PC-3 (cell line): ENCODE data around the gene ZNF280D. TPM values are rescaled to one million over a fixed set of nuclear protein-coding genes. Genes with fewer than 3 reads are reported as not detected.

Experiments
- ATAC-seq: fragments of 200-7000 bp; cut with Tn5 transposase; 2 replicates; pipeline ENCODE4 v1.9.1; 2020; ENCODE audit warnings: mild to moderate bottlenecking, moderate library complexity
- BruUV-seq: library from RNA; stranded (reverse); fragments of 400-500 nt; replicated peaks from 2 replicates; lab custom pipeline; 2021; lab: Mats Ljungman, UMichigan
- CTCF ChIA-PET: fragments of 300-600 bp; sonication (Branson Sonifier 250); formaldehyde crosslinking; loops from one replicate; lab custom pipeline; 2022; ENCODE audit warnings: antibody characterized with exemption; lab: Charles Lee
- POLR2A ChIA-PET: fragments of 300-600 bp; sonication (Branson Sonifier 250); formaldehyde crosslinking; loops from one replicate; lab custom pipeline; 2022; ENCODE audit warnings: antibody characterized with exemption; ENCODE audit not compliant: unreplicated experiment; lab: Charles Lee
- DNase-seq: peaks from one replicate; pipeline ENCODE4 v3.0.0-alpha.2; 2015
- H2AFZ ChIP-seq: fragments of 300-600 bp; sonication (generic); 2 replicates; pipeline ENCODE4 v1.6.0; 2016; ENCODE audit warnings: antibody characterized with exemption, low read length
- H3F3A ChIP-seq: fragments of 300-600 bp; sonication (generic); one replicate; pipeline ENCODE4 v1.6.0; 2017; ENCODE audit warnings: antibody characterized with exemption, low read length, control low read depth, mild to moderate bottlenecking; ENCODE audit not compliant: unreplicated experiment
- H3K27ac ChIP-seq: fragments of 300-600 bp; sonication (generic); 2 replicates; pipeline ENCODE4 v1.5.1; 2016; ENCODE audit warnings: mild to moderate bottlenecking, low read length
- H3K27me3 ChIP-seq: fragments of 300-600 bp; sonication (generic); 2 replicates; pipeline ENCODE4 v1.6.1; 2016; ENCODE audit warnings: low read length, mixed read lengths
- H3K36me3 ChIP-seq: fragments of 300-600 bp; sonication (generic); 2 replicates; pipeline ENCODE4 v1.6.1; 2016; ENCODE audit warnings: low read depth, mixed run types, low read length, mixed read lengths
- H3K4me1 ChIP-seq: fragments of 300-600 bp; sonication (generic); 2 replicates; pipeline ENCODE4 v1.5.1; 2016; ENCODE audit warnings: low read length; ENCODE audit not compliant: insufficient read depth
- H3K4me2 ChIP-seq: fragments of 300-600 bp; sonication (generic); 2 replicates; pipeline ENCODE4 v1.6.0; 2016; ENCODE audit warnings: low read length
- H3K4me3 ChIP-seq: fragments of 300-600 bp; sonication (generic); 2 replicates; pipeline ENCODE4 v1.5.1; 2016; ENCODE audit warnings: mild to moderate bottlenecking, low read length, mixed read lengths
- H3K79me2 ChIP-seq: fragments of 300-600 bp; sonication (generic); 2 replicates; pipeline ENCODE4 v1.6.1; 2017; ENCODE audit warnings: low read length, mixed read lengths
- H3K9ac ChIP-seq: fragments of 300-600 bp; sonication (generic); 2 replicates; pipeline ENCODE4 v1.6.0; 2016; ENCODE audit warnings: mild to moderate bottlenecking, low read length
- H3K9me2 ChIP-seq: fragments of 300-600 bp; sonication (generic); replicated peaks from 2 replicates; pipeline ENCODE4 v1.6.1; 2016; ENCODE audit warnings: mixed run types, low read length, mixed read lengths
- H3K9me3 ChIP-seq: fragments of 300-600 bp; sonication (generic); 2 replicates; pipeline ENCODE4 v1.6.1; 2016; ENCODE audit warnings: low read length, mixed read lengths
- H4K20me1 ChIP-seq: fragments of 300-600 bp; sonication (generic); 2 replicates; pipeline ENCODE4 v1.6.1; 2016; ENCODE audit warnings: low read length, mixed read lengths
- EZH2 ChIP-seq: fragments of 300-600 bp; sonication (generic); IDR thresholded peaks from one replicate; pipeline ENCODE4 v1.6.1; 2017; ENCODE audit warnings: antibody characterized with exemption, mild to moderate bottlenecking, low read length; ENCODE audit not compliant: unreplicated experiment
- EZH2phosphoT487 ChIP-seq: fragments of 300-600 bp; sonication (generic); IDR thresholded peaks from 2 replicates; pipeline ENCODE4 v1.6.1; 2018; ENCODE audit warnings: mild to moderate bottlenecking, antibody characterized with exemption, low read length, borderline replicate concordance
- intact Hi-C: fragments of 100-400 bp; cut with micrococcal nuclease; formaldehyde crosslinking; loops from 2 replicates; pipeline ENCODE4 v1.9.0; 2023
- total RNA-seq: library from RNA; depleted of rRNA; stranded (reverse); fragments of >200 nt; gene quantifications from 2 replicates; pipeline ENCODE4 v1.2.3, GENCODE V29; 2014
- TF ChIP-seq, protein P1 (sequence below): fragments of 300-600 bp; sonication (generic); conservative IDR thresholded peaks from 2 replicates; pipeline ENCODE4 v1.5.1; 2017; ENCODE audit warnings: antibody characterized with exemption, low read depth, mild to moderate bottlenecking, low read length

The ZNF280D gene
- total RNA-seq, 1 experiment from 2014 or later: 7.4 TPM

DNA sequence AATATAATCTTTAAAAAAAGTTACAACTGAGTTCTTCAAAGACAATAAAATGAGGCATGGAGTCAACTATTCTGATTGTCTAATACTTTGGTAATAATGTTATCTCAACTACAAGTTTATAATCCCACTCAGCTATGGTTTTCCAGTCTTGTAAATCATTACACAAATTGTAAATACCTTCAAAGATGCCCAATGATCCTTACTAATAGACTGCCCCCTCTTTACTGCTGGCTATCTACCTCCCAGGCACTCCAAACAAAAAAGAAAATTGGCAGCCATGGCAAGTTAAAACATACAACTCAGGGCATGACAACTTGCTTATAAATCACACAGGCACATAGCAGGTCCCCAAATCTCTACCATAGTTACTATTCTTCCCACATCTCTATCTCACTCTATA is 58.5 kb downstream of the ZNF280D start:
- no peak overlapping the region for H2AFZ ChIP-seq
- H3K27ac ChIP-seq: no peak overlapping the region
- no peaks in the 10 kb centered on the region for H3K4me1 ChIP-seq
- H3K27me3 ChIP-seq: no peaks in the 10 kb centered on the region
- no peaks in the 10 kb centered on the region for H4K20me1 ChIP-seq
- no peaks in the 10 kb centered on the region for H3K9me2 ChIP-seq
- H3K79me2 ChIP-seq: no peaks in the 10 kb centered on the region
- H3K36me3 ChIP-seq: no peaks in the 10 kb centered on the region
- no peak overlapping the region for H3K4me2 ChIP-seq
- DNase-seq (no peak), ATAC-seq (no peak)
- intact Hi-C loops: no loop called here
- ChIA-PET POLR2A (no interaction called here), CTCF (no interaction called here)
- no peak overlapping the region for H3K9ac ChIP-seq
- no TSS peak for BruUV-seq
- H3F3A ChIP-seq: no peaks in the 10 kb centered on the region
- H3K9me3 ChIP-seq: no peaks in the 10 kb centered on the region
- TF ChIP-seq, protein P1, sequence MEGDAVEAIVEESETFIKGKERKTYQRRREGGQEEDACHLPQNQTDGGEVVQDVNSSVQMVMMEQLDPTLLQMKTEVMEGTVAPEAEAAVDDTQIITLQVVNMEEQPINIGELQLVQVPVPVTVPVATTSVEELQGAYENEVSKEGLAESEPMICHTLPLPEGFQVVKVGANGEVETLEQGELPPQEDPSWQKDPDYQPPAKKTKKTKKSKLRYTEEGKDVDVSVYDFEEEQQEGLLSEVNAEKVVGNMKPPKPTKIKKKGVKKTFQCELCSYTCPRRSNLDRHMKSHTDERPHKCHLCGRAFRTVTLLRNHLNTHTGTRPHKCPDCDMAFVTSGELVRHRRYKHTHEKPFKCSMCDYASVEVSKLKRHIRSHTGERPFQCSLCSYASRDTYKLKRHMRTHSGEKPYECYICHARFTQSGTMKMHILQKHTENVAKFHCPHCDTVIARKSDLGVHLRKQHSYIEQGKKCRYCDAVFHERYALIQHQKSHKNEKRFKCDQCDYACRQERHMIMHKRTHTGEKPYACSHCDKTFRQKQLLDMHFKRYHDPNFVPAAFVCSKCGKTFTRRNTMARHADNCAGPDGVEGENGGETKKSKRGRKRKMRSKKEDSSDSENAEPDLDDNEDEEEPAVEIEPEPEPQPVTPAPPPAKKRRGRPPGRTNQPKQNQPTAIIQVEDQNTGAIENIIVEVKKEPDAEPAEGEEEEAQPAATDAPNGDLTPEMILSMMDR: no peak
- TF ChIP-seq EZH2: no peak
- TF ChIP-seq EZH2phosphoT487: no peak
- H3K4me3 ChIP-seq: no peak overlapping the region

DNA sequence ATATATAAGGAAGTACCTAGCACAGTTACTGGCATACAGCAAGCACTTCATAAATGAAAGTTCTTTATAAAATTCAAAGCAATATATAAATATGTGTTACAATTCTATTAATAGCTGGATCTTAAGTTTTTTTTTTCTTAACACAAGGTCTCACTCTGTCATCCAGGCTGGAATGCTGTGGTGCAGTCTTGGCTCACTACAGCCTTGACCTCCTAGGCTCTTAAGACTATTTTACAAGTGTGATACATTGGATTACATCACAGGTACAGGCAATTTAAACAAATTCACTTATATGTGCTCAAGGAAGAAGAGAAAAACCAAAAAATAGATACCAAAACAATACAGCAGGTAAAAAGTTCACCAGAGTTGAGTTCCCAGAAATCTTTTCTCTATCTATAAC is 60.6 kb downstream of the ZNF280D start:
- TF ChIP-seq EZH2: no peak
- H3K4me2 ChIP-seq: no peak overlapping the region
- DNase-seq (no peak), ATAC-seq (no peak)
- no peaks in the 10 kb centered on the region for H3K27me3 ChIP-seq
- no peak overlapping the region for H3K4me3 ChIP-seq
- no TSS peak for BruUV-seq
- no peaks in the 10 kb centered on the region for H3K9me2 ChIP-seq
- H3K9ac ChIP-seq: no peak overlapping the region
- POLR2A ChIA-PET: no interaction called here
- no peaks in the 10 kb centered on the region for H3K9me3 ChIP-seq
- intact Hi-C loops: no loop called here
- no peaks in the 10 kb centered on the region for H3K4me1 ChIP-seq
- H2AFZ ChIP-seq: no peak overlapping the region
- CTCF ChIA-PET: no interaction called here
- H3K27ac ChIP-seq: no peak overlapping the region
- no peaks in the 10 kb centered on the region for H4K20me1 ChIP-seq
- H3F3A ChIP-seq: no peaks in the 10 kb centered on the region
- H3K36me3 ChIP-seq: no peaks in the 10 kb centered on the region
- no peaks in the 10 kb centered on the region for H3K79me2 ChIP-seq

DNA sequence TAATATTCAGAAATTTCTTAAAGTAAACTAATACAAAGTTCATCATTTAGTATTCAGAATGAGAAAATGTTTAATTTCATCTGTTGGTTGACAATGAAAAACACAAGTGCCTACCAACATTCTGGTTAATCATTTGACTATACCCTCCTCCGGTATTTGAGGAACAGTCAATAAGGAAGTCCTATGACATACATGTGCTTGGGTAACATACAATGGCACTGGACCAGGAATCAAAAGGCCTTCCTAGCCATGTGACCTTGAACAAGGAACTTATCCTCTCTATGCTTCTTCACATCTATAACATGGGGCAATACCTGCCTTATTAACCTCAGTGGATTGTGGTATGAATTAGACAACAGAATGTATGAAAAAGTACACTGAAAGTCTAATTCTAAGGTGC is 65.8 kb downstream of the ZNF280D start:
- H4K20me1 ChIP-seq: no peaks in the 10 kb centered on the region
- no peak for TF ChIP-seq EZH2
- TF ChIP-seq, protein P1: no peak
- no peak for TF ChIP-seq EZH2phosphoT487
- no peak for DNase-seq
- POLR2A ChIA-PET: no interaction called here
- intact Hi-C loops: no loop called here
- BruUV-seq: no TSS peak
- no peak overlapping the region for H2AFZ ChIP-seq
- no peaks in the 10 kb centered on the region for H3F3A ChIP-seq
- H3K9me3 ChIP-seq: no peaks in the 10 kb centered on the region
- H3K27ac ChIP-seq: no peak overlapping the region
- no peak overlapping the region for H3K4me2 ChIP-seq
- no peaks in the 10 kb centered on the region for H3K9me2 ChIP-seq
- CTCF ChIA-PET: no interaction called here
- H3K4me1 ChIP-seq: no peaks in the 10 kb centered on the region
- no peak overlapping the region for H3K9ac ChIP-seq
- no peaks in the 10 kb centered on the region; the same call in 1 of the 2 replicates for H3K36me3 ChIP-seq
- H3K79me2 ChIP-seq: no peaks in the 10 kb centered on the region
- no peaks in the 10 kb centered on the region for H3K27me3 ChIP-seq
- ATAC-seq: no peak
- no peak overlapping the region for H3K4me3 ChIP-seq
